ENCODE measurements around the gene SLC37A1. TPM values are rescaled to one million over a fixed set of nuclear protein-coding genes. Genes with fewer than 3 reads are reported as not detected.

The SLC37A1 gene
- total RNA-seq, 1 experiment from 2014 or later, result 23.5 TPM

DNA sequence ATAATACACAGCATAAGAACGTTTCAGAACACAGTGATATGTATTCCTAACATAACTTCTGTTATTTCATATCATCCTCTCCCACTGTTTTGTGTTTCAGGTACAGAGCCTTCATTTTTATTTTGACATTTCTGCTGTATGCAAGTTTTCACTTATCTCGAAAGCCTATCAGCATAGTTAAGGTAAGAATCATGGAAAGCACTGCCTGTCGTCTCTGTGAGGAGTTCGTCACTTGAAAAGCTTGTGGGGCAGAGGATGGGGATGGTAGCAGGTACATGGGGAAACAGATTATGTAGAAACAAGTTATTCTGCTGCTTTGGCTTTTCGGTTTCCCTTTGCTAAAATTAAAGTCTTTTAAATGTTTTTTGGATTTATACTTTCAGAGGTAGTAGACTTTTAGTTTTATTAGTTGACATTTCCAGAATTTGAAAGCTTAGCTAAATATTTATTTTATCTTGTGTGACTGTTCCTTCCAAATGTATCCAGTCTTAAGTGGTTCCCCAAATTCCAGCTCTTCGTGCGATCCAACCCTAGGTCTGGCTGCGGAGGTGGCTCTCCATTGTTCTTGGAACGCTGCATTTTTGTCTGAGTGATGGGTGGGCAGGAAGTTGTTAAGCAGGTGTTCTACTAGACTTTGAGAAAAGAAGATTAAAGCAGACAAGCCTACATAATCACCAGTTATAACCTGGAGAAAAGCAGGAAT lies 12.2 kb downstream of the SLC37A1 start:
- Histone ChIP-seq H3K79me2 (ENCODE audit: low read depth) (peaks cover 58% of the 10 kb centered on the region), H2AFZ (no peak overlapping the region), H3K4me3 (no peak overlapping the region), H3K27me3 (ENCODE audit: insufficient read depth, low read depth) (no peaks in the 10 kb centered on the region), H3K27ac (no peak overlapping the region), H3K36me3 (ENCODE audit: low read depth) (no peaks in the 10 kb centered on the region; the same call in 1 of the 2 replicates), H3K4me1 (replicated peaks; ENCODE audit: insufficient read depth) (no peaks in the 10 kb centered on the region), H3K4me2 (no peak overlapping the region), H3K9me2 (ENCODE audit: insufficient read depth) (no peaks in the 10 kb centered on the region), H3F3A (ENCODE audit: insufficient read depth, low read depth) (no peaks in the 10 kb centered on the region), H4K20me1 (ENCODE audit: insufficient read depth) (no peaks in the 10 kb centered on the region), H3K9me3 (ENCODE audit: insufficient read depth, low read depth) (no peaks in the 10 kb centered on the region)
- CTCF ChIA-PET, result no interaction called here
- DNase-seq, result no peak
- TF ChIP-seq, protein P1, sequence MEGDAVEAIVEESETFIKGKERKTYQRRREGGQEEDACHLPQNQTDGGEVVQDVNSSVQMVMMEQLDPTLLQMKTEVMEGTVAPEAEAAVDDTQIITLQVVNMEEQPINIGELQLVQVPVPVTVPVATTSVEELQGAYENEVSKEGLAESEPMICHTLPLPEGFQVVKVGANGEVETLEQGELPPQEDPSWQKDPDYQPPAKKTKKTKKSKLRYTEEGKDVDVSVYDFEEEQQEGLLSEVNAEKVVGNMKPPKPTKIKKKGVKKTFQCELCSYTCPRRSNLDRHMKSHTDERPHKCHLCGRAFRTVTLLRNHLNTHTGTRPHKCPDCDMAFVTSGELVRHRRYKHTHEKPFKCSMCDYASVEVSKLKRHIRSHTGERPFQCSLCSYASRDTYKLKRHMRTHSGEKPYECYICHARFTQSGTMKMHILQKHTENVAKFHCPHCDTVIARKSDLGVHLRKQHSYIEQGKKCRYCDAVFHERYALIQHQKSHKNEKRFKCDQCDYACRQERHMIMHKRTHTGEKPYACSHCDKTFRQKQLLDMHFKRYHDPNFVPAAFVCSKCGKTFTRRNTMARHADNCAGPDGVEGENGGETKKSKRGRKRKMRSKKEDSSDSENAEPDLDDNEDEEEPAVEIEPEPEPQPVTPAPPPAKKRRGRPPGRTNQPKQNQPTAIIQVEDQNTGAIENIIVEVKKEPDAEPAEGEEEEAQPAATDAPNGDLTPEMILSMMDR (conservative IDR thresholded peaks at IDR 0.05), result no peak
- no peak for TF ChIP-seq EZH2 (IDR thresholded peaks at IDR 0.05; ENCODE audit: low read depth)
- BruUV-seq (replicated peaks), result no TSS peak
- POLR2A ChIA-PET (ENCODE audit: unreplicated experiment), result no interaction called here
- intact Hi-C loops (cut with micrococcal nuclease; ENCODE audit: unreplicated experiment), result no loop called here

GRCh38 chr21:42526379-42526727 lies 12.7 kb downstream of the SLC37A1 start:
- intact Hi-C loops (cut with micrococcal nuclease; ENCODE audit: unreplicated experiment), result no loop called here
- H3K4me3 ChIP-seq, result no peak overlapping the region
- peaks cover 53% of the 10 kb centered on the region for H3K79me2 ChIP-seq (ENCODE audit: low read depth)
- POLR2A ChIA-PET (ENCODE audit: unreplicated experiment), result no interaction called here
- H2AFZ ChIP-seq, result no peak overlapping the region
- no peak overlapping the region for H3K4me2 ChIP-seq
- H4K20me1 ChIP-seq (ENCODE audit: insufficient read depth), result no peaks in the 10 kb centered on the region
- BruUV-seq (replicated peaks), result no TSS peak
- TF ChIP-seq, protein P1 (conservative IDR thresholded peaks at IDR 0.05), result no peak
- no peak for TF ChIP-seq EZH2 (IDR thresholded peaks at IDR 0.05; ENCODE audit: low read depth)
- H3K36me3 ChIP-seq (ENCODE audit: low read depth), result no peaks in the 10 kb centered on the region; the same call in 1 of the 2 replicates
- no peaks in the 10 kb centered on the region for H3K9me2 ChIP-seq (ENCODE audit: insufficient read depth)
- CTCF ChIA-PET, result no interaction called here
- H3K4me1 ChIP-seq (replicated peaks; ENCODE audit: insufficient read depth), result no peaks in the 10 kb centered on the region
- H3K27me3 ChIP-seq (ENCODE audit: insufficient read depth, low read depth), result no peaks in the 10 kb centered on the region
- DNase-seq, result no peak
- no peaks in the 10 kb centered on the region for H3F3A ChIP-seq (ENCODE audit: insufficient read depth, low read depth)
- no peaks in the 10 kb centered on the region for H3K9me3 ChIP-seq (ENCODE audit: insufficient read depth, low read depth)
- H3K27ac ChIP-seq, result no peak overlapping the region

- POLR2A ChIA-PET (ENCODE audit: unreplicated experiment), result no interaction called here
- Histone ChIP-seq H3K4me3 (no peak overlapping the region), H3F3A (ENCODE audit: insufficient read depth, low read depth) (no peaks in the 10 kb centered on the region), H4K20me1 (ENCODE audit: insufficient read depth) (no peaks in the 10 kb centered on the region), H3K79me2 (ENCODE audit: low read depth) (peaks cover 45% of the 10 kb centered on the region), H3K27ac (no peak overlapping the region), H3K27me3 (ENCODE audit: insufficient read depth, low read depth) (no peaks in the 10 kb centered on the region), H3K4me2 (no peak overlapping the region), H3K4me1 (replicated peaks; ENCODE audit: insufficient read depth) (no peaks in the 10 kb centered on the region), H3K9me3 (ENCODE audit: insufficient read depth, low read depth) (no peaks in the 10 kb centered on the region), H2AFZ (no peak overlapping the region), H3K9me2 (ENCODE audit: insufficient read depth) (no peaks in the 10 kb centered on the region), H3K36me3 (ENCODE audit: low read depth) (no peaks in the 10 kb centered on the region; the same call in 1 of the 2 replicates)
- BruUV-seq (replicated peaks), result no TSS peak
- no peak for DNase-seq
- intact Hi-C loops (cut with micrococcal nuclease; ENCODE audit: unreplicated experiment), result no loop called here
- TF ChIP-seq, protein P1 (conservative IDR thresholded peaks at IDR 0.05), result no peak
- no peak for TF ChIP-seq EZH2 (IDR thresholded peaks at IDR 0.05; ENCODE audit: low read depth)
- CTCF ChIA-PET, result no interaction called here
Measured at GRCh38 chr21:42527127-42527488, 13.5 kb downstream of the SLC37A1 start.
